ENCODE data around the gene HOXD8.

Gene HOXD8

DNA sequence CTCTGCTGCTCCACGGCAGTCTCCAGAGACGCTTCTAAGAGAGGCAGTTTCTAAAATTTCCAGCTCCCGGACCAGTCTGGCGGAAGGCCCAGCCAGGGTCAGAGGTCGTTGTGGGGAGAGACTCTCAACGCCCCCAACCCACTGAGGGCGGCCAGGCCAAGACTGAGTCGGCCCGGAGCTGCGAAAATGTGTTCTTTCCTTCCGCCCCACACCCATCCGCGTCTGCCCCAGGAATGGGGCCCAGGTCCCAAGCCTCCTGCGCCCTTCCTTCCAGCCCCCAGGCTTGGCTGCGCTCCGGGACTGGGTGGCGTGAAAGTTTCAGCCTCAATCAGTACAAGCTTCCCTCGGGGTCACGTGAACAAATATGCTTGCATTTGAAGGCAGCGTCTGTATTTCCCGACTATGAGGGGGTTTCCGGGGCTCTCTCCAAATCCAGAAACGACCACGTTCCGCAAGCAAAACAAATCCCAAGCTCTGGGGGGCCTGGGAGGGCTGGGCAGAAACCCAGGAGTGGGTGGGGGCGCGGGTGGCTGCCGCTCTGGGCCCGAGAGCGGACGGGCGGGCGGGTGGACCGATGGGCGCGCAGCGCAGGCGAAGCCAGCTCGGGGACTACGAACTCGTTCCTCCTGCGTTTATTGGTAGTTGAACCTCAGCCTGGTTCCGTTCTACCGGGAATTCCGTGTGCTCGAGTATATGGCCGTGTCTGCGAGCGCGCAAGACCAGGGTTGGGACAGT, 30.9 kb downstream of the HOXD8 start:
- no peak overlapping the region for H3K4me3 ChIP-seq (ENCODE audit: low read length)
- TF ChIP-seq, protein P1, sequence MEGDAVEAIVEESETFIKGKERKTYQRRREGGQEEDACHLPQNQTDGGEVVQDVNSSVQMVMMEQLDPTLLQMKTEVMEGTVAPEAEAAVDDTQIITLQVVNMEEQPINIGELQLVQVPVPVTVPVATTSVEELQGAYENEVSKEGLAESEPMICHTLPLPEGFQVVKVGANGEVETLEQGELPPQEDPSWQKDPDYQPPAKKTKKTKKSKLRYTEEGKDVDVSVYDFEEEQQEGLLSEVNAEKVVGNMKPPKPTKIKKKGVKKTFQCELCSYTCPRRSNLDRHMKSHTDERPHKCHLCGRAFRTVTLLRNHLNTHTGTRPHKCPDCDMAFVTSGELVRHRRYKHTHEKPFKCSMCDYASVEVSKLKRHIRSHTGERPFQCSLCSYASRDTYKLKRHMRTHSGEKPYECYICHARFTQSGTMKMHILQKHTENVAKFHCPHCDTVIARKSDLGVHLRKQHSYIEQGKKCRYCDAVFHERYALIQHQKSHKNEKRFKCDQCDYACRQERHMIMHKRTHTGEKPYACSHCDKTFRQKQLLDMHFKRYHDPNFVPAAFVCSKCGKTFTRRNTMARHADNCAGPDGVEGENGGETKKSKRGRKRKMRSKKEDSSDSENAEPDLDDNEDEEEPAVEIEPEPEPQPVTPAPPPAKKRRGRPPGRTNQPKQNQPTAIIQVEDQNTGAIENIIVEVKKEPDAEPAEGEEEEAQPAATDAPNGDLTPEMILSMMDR (conservative IDR thresholded peaks at IDR 0.05; ENCODE audit: low read length), result no peak
- DNase-seq (ENCODE audit: low read depth), result no peak

DNA sequence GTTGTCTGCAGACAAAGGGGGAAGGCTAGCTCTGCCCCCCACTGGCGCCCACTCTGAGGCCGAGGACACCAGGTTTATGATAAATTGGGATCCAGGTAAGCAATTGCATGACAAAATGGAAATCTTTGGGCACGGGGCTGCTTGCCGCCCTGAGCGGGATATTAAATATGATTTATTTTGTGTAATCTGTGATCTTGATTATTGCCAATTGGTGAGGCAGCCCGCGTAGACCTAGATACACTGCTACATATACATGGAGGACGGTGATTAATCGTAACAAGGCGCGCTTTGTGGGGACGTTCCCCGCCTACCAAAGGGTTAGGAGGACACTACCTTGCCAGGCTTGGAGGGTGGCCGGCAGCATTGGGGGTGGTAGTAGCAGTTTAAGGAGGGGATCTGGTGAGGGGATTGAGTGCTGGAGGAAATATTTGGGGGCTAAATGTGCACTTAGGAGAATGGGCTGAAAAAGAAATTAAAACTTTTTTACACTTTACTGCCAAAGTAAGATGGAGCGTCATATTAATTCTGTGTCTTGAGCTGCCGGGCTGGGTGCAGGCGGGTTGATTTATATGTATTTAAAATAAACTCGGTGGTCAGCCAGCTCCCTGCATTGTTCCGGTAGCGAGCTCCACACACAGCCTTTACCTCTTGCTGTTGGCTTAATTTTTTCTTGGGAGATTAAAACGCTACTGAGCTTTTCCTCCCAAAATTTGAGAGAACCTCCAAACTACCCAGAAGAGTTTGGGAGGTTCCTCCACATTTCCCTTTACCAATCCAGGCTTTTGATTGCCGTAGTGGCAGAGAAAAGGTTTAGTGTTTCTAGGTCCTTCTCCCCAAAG, 31.7 kb downstream of the HOXD8 start:
- no peak for DNase-seq (ENCODE audit: low read depth)
- H3K4me3 ChIP-seq (ENCODE audit: low read length), result no peak overlapping the region
- TF ChIP-seq, protein P1 (conservative IDR thresholded peaks at IDR 0.05; ENCODE audit: low read length), result no peak

DNA sequence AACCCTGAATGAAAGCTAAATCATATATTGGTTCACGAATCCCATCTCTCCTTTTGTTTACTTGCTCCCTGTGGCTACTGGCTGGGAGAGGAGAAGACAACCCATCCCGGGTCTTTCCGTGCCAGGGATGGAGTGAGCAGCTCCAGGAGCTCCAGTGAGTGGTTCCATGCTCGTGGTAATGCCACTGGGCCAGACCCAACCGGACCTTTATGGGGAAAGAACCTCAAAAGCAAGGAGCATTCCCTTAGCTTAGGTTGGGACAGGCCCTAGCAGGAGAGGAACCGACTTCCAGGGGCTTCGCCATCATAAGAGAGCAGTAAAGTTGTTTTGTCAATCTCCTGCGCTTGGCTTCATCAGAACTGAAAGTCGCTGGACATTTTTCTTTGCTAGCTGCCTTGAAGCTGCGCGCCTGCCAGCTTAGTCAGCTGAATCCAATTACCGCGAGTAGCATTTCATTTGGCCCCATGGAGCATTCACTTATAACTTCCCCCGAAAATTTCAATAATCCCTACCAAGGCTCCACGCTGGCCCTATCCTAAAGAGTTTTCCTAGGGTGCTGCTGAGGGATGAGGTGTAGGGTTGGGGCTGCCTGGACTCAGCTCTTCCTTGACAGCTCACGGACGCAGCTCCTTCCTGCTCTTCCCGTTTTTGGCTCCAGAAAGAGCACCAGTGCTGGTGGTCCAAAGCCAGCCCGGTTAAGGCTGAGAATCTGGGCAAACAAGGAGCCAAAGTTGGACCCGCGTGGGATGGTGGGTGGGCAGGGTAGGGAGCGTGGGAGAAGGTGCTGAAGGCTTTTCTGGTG, 32.5 kb downstream of the HOXD8 start:
- TF ChIP-seq, protein P1 (conservative IDR thresholded peaks at IDR 0.05; ENCODE audit: low read length), result no peak
- peak; percentile 74 for DNase-seq (ENCODE audit: low read depth)
- peak overlapping the region; percentile 54 for H3K4me3 ChIP-seq (ENCODE audit: low read length)

DNA sequence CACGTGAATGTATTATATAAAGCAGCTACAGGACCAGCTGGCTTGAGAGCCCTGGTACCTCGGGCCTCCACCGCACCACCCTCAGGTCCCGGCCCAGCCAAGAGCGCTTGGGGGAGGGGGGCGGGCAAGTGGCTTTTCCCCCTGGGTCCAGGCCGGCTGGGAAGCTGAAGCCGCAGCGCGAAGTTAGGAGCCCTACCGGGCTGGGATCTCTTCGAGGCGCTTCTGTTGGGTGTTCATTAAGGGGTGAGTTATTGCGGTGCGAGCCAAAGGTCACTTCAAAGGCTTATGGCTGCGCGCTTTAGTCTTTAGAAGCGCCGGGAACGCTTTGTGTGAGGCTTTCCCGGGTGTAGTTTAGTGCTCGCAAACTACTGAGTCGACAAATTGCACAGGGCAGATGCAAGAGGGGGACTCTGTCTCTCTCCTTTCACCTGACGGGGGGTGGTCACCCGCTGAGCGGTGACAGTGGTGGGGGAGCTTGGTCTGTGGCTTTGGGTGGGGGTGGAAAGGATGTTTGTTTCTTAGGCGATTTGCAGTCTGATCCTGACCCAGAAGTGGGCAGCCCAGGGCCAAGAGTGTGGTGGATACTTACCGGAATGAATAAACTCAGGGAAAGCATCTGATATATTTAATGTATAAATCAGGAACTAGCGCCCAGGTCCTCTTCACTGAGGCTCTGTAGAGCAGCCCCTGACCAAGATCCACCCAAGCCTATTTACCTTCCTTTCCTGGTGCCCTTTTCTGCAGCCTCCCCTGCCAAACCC, 33.6 kb downstream of the HOXD8 start:
- no peak overlapping the region for H3K4me3 ChIP-seq (ENCODE audit: low read length)
- TF ChIP-seq, protein P1 (conservative IDR thresholded peaks at IDR 0.05; ENCODE audit: low read length), result no peak
- no peak for DNase-seq (ENCODE audit: low read depth)

GRCh38 chr2:176163672-176164056, 34.2 kb downstream of the HOXD8 start:
- H3K4me3 ChIP-seq (ENCODE audit: low read length), result no peak overlapping the region

DNA sequence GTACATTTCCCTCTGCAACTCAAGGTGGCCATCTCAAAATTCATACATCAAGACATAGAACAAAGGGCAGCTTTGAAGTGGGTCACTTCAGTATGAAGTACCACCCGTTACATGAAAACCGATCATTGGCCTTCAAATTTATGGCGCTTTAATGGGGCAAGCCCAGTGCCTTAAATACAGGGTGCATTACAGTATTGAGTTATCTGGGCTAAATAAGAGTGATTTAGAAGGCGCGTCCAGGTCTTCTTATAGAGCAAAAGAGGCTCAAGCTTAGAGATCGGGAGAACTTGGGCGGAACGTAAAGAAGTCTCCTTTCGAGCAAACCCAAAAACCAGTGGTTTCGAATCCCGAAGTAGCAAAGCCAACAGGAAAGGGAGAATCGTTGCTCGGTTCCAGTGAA, 34.7 kb downstream of the HOXD8 start:
- TF ChIP-seq, protein P1 (conservative IDR thresholded peaks at IDR 0.05; ENCODE audit: low read length), result no peak
- no peak overlapping the region for H3K4me3 ChIP-seq (ENCODE audit: low read length)
- no peak for DNase-seq (ENCODE audit: low read depth)

More at GRCh38 chr2:176163672-176164056, 34.2 kb downstream of the HOXD8 start:
- TF ChIP-seq, protein P1 (conservative IDR thresholded peaks at IDR 0.05; ENCODE audit: low read length), result no peak
- no peak for DNase-seq (ENCODE audit: low read depth)
